ENCODE measurements around the gene PABPC1L.

PABPC1L gene

GRCh38 chr20:44916586-44916985 is 6.7 kb downstream of the PABPC1L start:
- ChIA-PET CTCF (no interaction called here), POLR2A (no interaction called here)
- TF ChIP-seq, protein P1, sequence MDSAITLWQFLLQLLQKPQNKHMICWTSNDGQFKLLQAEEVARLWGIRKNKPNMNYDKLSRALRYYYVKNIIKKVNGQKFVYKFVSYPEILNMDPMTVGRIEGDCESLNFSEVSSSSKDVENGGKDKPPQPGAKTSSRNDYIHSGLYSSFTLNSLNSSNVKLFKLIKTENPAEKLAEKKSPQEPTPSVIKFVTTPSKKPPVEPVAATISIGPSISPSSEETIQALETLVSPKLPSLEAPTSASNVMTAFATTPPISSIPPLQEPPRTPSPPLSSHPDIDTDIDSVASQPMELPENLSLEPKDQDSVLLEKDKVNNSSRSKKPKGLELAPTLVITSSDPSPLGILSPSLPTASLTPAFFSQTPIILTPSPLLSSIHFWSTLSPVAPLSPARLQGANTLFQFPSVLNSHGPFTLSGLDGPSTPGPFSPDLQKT (IDR thresholded peaks at IDR 0.05; ENCODE audit: borderline replicate concordance, low read depth, low read length), result no peak
- TF ChIP-seq ZNF580 (tag by site-specific recombination; IDR thresholded peaks at IDR 0.05) (no peak), ZNF146 (tag by site-specific recombination; IDR thresholded peaks at IDR 0.05) (no peak), ZNF660 (tag by site-specific recombination; IDR thresholded peaks at IDR 0.05) (no peak)
- TF ChIP-seq, protein P2, sequence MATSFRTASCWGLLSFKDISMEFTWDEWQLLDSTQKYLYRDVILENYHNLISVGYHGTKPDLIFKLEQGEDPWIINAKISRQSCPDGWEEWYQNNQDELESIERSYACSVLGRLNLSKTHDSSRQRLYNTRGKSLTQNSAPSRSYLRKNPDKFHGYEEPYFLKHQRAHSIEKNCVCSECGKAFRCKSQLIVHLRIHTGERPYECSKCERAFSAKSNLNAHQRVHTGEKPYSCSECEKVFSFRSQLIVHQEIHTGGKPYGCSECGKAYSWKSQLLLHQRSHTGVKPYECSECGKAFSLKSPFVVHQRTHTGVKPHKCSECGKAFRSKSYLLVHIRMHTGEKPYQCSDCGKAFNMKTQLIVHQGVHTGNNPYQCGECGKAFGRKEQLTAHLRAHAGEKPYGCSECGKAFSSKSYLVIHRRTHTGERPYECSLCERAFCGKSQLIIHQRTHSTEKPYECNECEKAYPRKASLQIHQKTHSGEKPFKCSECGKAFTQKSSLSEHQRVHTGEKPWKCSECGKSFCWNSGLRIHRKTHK (tag by site-specific recombination; IDR thresholded peaks at IDR 0.05), result no peak
- no peaks in the 10 kb centered on the region for H3K9me3 ChIP-seq (ENCODE audit: control insufficient read depth, insufficient read depth, low read depth, low read length)
- no peaks in the 10 kb centered on the region for H3K4me1 ChIP-seq (ENCODE audit: control insufficient read depth, insufficient read depth, low read length)
- H3K27ac ChIP-seq (ENCODE audit: extremely low read depth, low read depth, low read length), result no peak overlapping the region
- H3K36me3 ChIP-seq (ENCODE audit: control insufficient read depth in 2 of 2, insufficient read depth in 1 of 2, low read length in 2 of 2), result peaks cover 4 to 83% of the 10 kb centered on the region in 2 experiments; a peak in 2 of 3 replicates
- no peak overlapping the region for H3K4me3 ChIP-seq (ENCODE audit: low read depth, low read length)

DNA sequence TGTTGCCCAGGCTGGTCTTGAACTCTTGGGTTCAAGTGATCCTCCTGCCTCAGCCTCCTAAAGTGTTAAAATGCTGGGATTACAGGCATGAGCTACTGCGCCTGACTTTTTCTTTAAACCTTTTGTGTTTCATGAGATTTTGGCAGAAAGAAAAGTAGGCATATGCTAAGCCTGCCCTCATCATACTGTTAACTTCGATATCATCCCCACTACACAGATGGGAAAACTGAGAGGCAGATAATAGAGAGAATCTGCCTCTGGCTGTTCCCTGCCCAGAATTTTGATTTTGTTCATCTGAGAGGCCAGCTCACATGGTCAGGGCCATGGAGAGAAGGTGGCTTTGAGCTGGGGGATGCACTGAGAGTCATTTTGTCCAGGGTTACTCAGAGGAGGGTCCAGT is 7.5 kb downstream of the PABPC1L start:
- Histone ChIP-seq H3K4me1 (ENCODE audit: control insufficient read depth, insufficient read depth, low read length) (no peaks in the 10 kb centered on the region), H3K9me3 (ENCODE audit: control insufficient read depth, insufficient read depth, low read depth, low read length) (no peaks in the 10 kb centered on the region), H3K36me3 (ENCODE audit: control insufficient read depth in 2 of 2, insufficient read depth in 1 of 2, low read length in 2 of 2) (peaks cover 8 to 81% of the 10 kb centered on the region in 2 experiments; a peak in 2 of 3 replicates), H3K27ac (ENCODE audit: extremely low read depth, low read depth, low read length) (no peak overlapping the region), H3K4me3 (ENCODE audit: low read depth, low read length) (no peak overlapping the region)
- POLR2A ChIA-PET, result no interaction called here
- TF ChIP-seq MYNN (tag by site-specific recombination; IDR thresholded peaks at IDR 0.05; ENCODE audit: borderline replicate concordance), result no peak
- no peak for TF ChIP-seq HOXD13 (CRISPR knock-in tag; IDR thresholded peaks at IDR 0.05; ENCODE audit: borderline replicate concordance)
- no peak for TF ChIP-seq ZBTB8A (tag by site-specific recombination; IDR thresholded peaks at IDR 0.05)
- TF ChIP-seq ZNF548 (tag by site-specific recombination; IDR thresholded peaks at IDR 0.05), result no peak
- CTCF ChIA-PET, result interaction anchor here (0.6 kb wide), 1 partner anchor 30 kb away, joined by 3 read pairs; no protein-coding TSS in a partner anchor

GRCh38 chr20:44918342-44918741 is 8.5 kb downstream of the PABPC1L start:
- no peaks in the 10 kb centered on the region for H3K9me3 ChIP-seq (ENCODE audit: control insufficient read depth, insufficient read depth, low read depth, low read length)
- H3K4me1 ChIP-seq (ENCODE audit: control insufficient read depth, insufficient read depth, low read length), result no peaks in the 10 kb centered on the region
- H3K27ac ChIP-seq (ENCODE audit: extremely low read depth, low read depth, low read length), result no peak overlapping the region
- CTCF ChIA-PET, result no interaction called here
- no peak overlapping the region for H3K4me3 ChIP-seq (ENCODE audit: low read depth, low read length)
- POLR2A ChIA-PET, result interaction anchor here (1.5 kb wide), 1 partner anchor 42 kb away, joined by 5 read pairs; the partner anchor contains the start of gene TOMM34
- peaks cover 8 to 81% of the 10 kb centered on the region in 2 experiments; a peak in 2 of 3 replicates for H3K36me3 ChIP-seq (ENCODE audit: control insufficient read depth in 2 of 2, insufficient read depth in 1 of 2, low read length in 2 of 2)
- TF ChIP-seq, protein P3, sequence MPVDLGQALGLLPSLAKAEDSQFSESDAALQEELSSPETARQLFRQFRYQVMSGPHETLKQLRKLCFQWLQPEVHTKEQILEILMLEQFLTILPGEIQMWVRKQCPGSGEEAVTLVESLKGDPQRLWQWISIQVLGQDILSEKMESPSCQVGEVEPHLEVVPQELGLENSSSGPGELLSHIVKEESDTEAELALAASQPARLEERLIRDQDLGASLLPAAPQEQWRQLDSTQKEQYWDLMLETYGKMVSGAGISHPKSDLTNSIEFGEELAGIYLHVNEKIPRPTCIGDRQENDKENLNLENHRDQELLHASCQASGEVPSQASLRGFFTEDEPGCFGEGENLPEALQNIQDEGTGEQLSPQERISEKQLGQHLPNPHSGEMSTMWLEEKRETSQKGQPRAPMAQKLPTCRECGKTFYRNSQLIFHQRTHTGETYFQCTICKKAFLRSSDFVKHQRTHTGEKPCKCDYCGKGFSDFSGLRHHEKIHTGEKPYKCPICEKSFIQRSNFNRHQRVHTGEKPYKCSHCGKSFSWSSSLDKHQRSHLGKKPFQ (tag by site-specific recombination; IDR thresholded peaks at IDR 0.05), result no peak
- TF ChIP-seq ZNF248 (tag by site-specific recombination; IDR thresholded peaks at IDR 0.05) (no peak), ZNF768 (tag by site-specific recombination; IDR thresholded peaks at IDR 0.05) (no peak; the same call in 1 of the 2 replicates), ZNF645 (tag by site-specific recombination; IDR thresholded peaks at IDR 0.05) (no peak), ZNF202 (tag by site-specific recombination; IDR thresholded peaks at IDR 0.05; ENCODE audit: borderline replicate concordance) (no peak), SETDB1 (IDR thresholded peaks at IDR 0.05; ENCODE audit: insufficient read length, low read length) (no peak), ZNF544 (tag by site-specific recombination; IDR thresholded peaks at IDR 0.05) (no peak), ZNF37A (tag by site-specific recombination; IDR thresholded peaks at IDR 0.05) (no peak), FEZF1 (tag by site-specific recombination; IDR thresholded peaks at IDR 0.05) (no peak), ZNF571 (tag by site-specific recombination; IDR thresholded peaks at IDR 0.05) (no peak), ZNF677 (tag by site-specific recombination; IDR thresholded peaks at IDR 0.05) (no peak), ZNF76 (tag by site-specific recombination; IDR thresholded peaks at IDR 0.05; ENCODE audit: borderline replicate concordance, low read depth) (no peak), ZNF19 (tag by site-specific recombination; IDR thresholded peaks at IDR 0.05; ENCODE audit: low read depth) (no peak), ZSCAN16 (tag by site-specific recombination; IDR thresholded peaks at IDR 0.05) (no peak)
- TF ChIP-seq, protein P4, sequence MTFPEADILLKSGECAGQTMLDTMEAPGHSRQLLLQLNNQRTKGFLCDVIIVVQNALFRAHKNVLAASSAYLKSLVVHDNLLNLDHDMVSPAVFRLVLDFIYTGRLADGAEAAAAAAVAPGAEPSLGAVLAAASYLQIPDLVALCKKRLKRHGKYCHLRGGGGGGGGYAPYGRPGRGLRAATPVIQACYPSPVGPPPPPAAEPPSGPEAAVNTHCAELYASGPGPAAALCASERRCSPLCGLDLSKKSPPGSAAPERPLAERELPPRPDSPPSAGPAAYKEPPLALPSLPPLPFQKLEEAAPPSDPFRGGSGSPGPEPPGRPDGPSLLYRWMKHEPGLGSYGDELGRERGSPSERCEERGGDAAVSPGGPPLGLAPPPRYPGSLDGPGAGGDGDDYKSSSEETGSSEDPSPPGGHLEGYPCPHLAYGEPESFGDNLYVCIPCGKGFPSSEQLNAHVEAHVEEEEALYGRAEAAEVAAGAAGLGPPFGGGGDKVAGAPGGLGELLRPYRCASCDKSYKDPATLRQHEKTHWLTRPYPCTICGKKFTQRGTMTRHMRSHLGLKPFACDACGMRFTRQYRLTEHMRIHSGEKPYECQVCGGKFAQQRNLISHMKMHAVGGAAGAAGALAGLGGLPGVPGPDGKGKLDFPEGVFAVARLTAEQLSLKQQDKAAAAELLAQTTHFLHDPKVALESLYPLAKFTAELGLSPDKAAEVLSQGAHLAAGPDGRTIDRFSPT (tag by site-specific recombination; IDR thresholded peaks at IDR 0.05), result no peak
